Measurements from ENCODE around the gene TMED4.

GRCh38 chr7:44618753-44619152 is 36.7 kb upstream of the TMED4 start:
- TF ChIP-seq CTCF (IDR thresholded peaks at IDR 0.05; ENCODE audit: poor library complexity, severe bottlenecking) = no peak
- TF ChIP-seq, protein P1, sequence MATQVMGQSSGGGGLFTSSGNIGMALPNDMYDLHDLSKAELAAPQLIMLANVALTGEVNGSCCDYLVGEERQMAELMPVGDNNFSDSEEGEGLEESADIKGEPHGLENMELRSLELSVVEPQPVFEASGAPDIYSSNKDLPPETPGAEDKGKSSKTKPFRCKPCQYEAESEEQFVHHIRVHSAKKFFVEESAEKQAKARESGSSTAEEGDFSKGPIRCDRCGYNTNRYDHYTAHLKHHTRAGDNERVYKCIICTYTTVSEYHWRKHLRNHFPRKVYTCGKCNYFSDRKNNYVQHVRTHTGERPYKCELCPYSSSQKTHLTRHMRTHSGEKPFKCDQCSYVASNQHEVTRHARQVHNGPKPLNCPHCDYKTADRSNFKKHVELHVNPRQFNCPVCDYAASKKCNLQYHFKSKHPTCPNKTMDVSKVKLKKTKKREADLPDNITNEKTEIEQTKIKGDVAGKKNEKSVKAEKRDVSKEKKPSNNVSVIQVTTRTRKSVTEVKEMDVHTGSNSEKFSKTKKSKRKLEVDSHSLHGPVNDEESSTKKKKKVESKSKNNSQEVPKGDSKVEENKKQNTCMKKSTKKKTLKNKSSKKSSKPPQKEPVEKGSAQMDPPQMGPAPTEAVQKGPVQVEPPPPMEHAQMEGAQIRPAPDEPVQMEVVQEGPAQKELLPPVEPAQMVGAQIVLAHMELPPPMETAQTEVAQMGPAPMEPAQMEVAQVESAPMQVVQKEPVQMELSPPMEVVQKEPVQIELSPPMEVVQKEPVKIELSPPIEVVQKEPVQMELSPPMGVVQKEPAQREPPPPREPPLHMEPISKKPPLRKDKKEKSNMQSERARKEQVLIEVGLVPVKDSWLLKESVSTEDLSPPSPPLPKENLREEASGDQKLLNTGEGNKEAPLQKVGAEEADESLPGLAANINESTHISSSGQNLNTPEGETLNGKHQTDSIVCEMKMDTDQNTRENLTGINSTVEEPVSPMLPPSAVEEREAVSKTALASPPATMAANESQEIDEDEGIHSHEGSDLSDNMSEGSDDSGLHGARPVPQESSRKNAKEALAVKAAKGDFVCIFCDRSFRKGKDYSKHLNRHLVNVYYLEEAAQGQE (IDR thresholded peaks at IDR 0.05; ENCODE audit: borderline replicate concordance) = no peak
- TF ChIP-seq TAF1 (IDR thresholded peaks at IDR 0.05; ENCODE audit: low read depth) = no peak
- TF ChIP-seq EP300 (conservative IDR thresholded peaks at IDR 0.05; ENCODE audit: poor library complexity, severe bottlenecking) = no peak
- TF ChIP-seq EZH2 (IDR thresholded peaks at IDR 0.05; ENCODE audit: borderline replicate concordance, insufficient read depth, low read length, poor library complexity, severe bottlenecking) = no peak
- no peak for TF ChIP-seq POLR2AphosphoS5 (IDR thresholded peaks at IDR 0.05)
- no peak for TF ChIP-seq MXI1 (conservative IDR thresholded peaks at IDR 0.05; ENCODE audit: poor library complexity, severe bottlenecking)
- no peak for TF ChIP-seq SMC3 (conservative IDR thresholded peaks at IDR 0.05; ENCODE audit: poor library complexity)
- no peak for TF ChIP-seq RAD21 (conservative IDR thresholded peaks at IDR 0.05)
